Kidney (tissue), 14 donors: ENCODE results near the gene WASHC2A. TPM values are rescaled to one million over a fixed set of nuclear protein-coding genes. Genes with fewer than 3 reads are reported as not detected.
"Not testable (repeated sequence)": the region's sequence is repeated elsewhere in the genome, so short reads cannot be mapped to it uniquely, and the experiment has no call there.

Experiments
- DNase-seq, 5 donors: peaks; one replicate each; pipeline ENCODE4 v3.0.0-alpha.2; 2013 to 2020
- FAIRE-seq: peaks from 2 replicates; lab custom pipeline; 2012; peaks lifted over from hg19 to GRCh38; lab: Jason Lieb, UNC
- H3K27ac ChIP-seq, 2 donors: one replicate each; pipeline ENCODE4 v1.7.0; 2013; ENCODE audit warnings: low read depth in 2 of 2, low read length in 2 of 2, inconsistent platforms in 1 of 2
- H3K27me3 ChIP-seq: one replicate; pipeline ENCODE4 v1.7.1; 2013; ENCODE audit warnings: low read length, inconsistent platforms; ENCODE audit not compliant: control insufficient read depth, insufficient read depth
- H3K36me3 ChIP-seq, 3 donors: one replicate each; pipeline versions ENCODE4 v1.7.0 to v1.7.1; 2013; ENCODE audit warnings: low read length in 3 of 3, control low read depth in 1 of 3, inconsistent platforms in 1 of 3; ENCODE audit not compliant: insufficient read depth in 3 of 3, control insufficient read depth in 2 of 3
- H3K4me1 ChIP-seq, 3 donors: one replicate each; pipeline versions ENCODE4 v1.7.0 to v1.7.1; 2013; ENCODE audit warnings: low read length in 3 of 3, inconsistent platforms in 1 of 3, low read depth in 1 of 3; ENCODE audit not compliant: control insufficient read depth in 2 of 3, insufficient read depth in 2 of 3
- H3K4me3 ChIP-seq, 3 donors: one replicate each; pipeline versions ENCODE4 v1.7.0 to v1.8.1; 2013; ENCODE audit warnings: low read length in 3 of 3, control low read depth in 1 of 3, inconsistent platforms in 1 of 3
- H3K9ac ChIP-seq, 3 donors: one replicate each; pipeline versions ENCODE4 v1.7.0 to v1.7.1; 2013; ENCODE audit warnings: low read length in 3 of 3, control low read depth in 1 of 3, inconsistent platforms in 1 of 3
- H3K9me3 ChIP-seq, 3 donors: one replicate each; pipeline versions ENCODE4 v1.7.0 to v1.7.1; 2013; ENCODE audit warnings: low read length in 3 of 3, control low read depth in 1 of 3, inconsistent platforms in 1 of 3; ENCODE audit not compliant: control insufficient read depth in 2 of 3, insufficient read depth in 1 of 3
- intact Hi-C: fragments of 100-400 bp; cut with DNase I; formaldehyde crosslinking; loops from one replicate; pipeline ENCODE4 v1.11.1; 2022
- polyA plus RNA-seq: library from polyadenylated mRNA; stranded (reverse); fragments of 350-450 nt; fragmentation: Illumina TruSeq; extraction: RNeasy Lipid Tissue Mini Kit (QIAGEN cat#74804); gene quantifications from one replicate; pipeline ENCODE4 v1.2.3, GENCODE V29; 2014; ENCODE audit warnings: low read depth, low replicate concordance; ENCODE audit not compliant: insufficient read depth
- total RNA-seq: library from RNA; stranded (reverse); fragmentation: NEBNext Ultra II Directional; extraction: Animal tissue kit (Norgen Biotek cat#: 25700); gene quantifications from one replicate; pipeline ENCODE4 v1.2.1, GENCODE V29; 2021
- TF ChIP-seq, protein P1 (sequence below): IDR thresholded peaks from 3 replicates; pipeline ENCODE4 v1.5.1; 2012; ENCODE audit warnings: mild to moderate bottlenecking, moderate library complexity, borderline replicate concordance; ENCODE audit not compliant: insufficient read depth; ENCODE audit errors: extremely low read depth
- donor health status: control.
- donor health status: control.
- donor health status: control.
- donor health status: control.
- donor health status: control.
- donor health status: DM: yes; HTN: yes; CAD: no.
- donor health status: Normal renal cell carcinoma (clear cell type).

Gene WASHC2A
- total and polyA plus RNA-seq, 2 donors from 2014 or later, result 24.4 to 42.2 TPM

DNA sequence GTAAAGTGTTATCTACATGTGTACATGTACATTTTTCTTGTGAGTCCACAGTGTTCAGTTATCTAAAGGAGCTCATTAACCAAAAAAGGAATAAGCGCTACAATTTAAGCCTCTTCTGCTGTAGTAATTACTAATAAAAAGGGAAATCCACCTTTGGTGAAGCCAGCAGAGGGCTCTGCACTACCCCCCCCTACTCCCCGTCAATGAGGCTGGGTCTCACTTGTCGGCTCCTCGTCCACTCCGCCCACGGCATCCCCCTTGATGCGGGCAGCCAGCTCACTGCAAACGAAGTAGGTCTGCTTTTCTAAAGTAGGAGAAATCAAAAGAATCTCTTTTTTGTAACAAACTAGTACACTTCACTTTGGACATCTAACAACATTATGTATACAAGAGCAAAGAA lies 4.7 kb upstream of the WASHC2A start:
- TF ChIP-seq, protein P1, sequence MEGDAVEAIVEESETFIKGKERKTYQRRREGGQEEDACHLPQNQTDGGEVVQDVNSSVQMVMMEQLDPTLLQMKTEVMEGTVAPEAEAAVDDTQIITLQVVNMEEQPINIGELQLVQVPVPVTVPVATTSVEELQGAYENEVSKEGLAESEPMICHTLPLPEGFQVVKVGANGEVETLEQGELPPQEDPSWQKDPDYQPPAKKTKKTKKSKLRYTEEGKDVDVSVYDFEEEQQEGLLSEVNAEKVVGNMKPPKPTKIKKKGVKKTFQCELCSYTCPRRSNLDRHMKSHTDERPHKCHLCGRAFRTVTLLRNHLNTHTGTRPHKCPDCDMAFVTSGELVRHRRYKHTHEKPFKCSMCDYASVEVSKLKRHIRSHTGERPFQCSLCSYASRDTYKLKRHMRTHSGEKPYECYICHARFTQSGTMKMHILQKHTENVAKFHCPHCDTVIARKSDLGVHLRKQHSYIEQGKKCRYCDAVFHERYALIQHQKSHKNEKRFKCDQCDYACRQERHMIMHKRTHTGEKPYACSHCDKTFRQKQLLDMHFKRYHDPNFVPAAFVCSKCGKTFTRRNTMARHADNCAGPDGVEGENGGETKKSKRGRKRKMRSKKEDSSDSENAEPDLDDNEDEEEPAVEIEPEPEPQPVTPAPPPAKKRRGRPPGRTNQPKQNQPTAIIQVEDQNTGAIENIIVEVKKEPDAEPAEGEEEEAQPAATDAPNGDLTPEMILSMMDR, result no peak

DNA sequence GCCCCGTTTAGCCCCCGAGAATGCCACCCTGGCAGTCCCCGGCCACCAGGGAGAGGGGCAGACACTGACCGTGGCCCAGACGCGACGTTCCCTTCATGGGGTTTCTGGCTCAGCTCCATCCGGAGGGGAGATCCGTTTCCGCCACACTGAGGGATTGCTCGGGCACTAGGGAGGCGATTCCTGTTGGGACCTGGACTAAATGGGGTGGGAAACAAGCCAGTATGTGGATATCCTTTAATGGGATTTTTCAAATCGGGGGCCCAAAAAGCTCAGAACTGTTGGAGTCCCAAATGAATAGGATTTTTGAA lies 552 bp downstream of the WASHC2A start:
- FAIRE-seq, H3K4me1 ChIP-seq, H3K27ac ChIP-seq, H3K9me3 ChIP-seq, H3K27me3 ChIP-seq, intact Hi-C loops, H3K36me3 ChIP-seq: not testable (repeated sequence)
- peak overlapping the region in 1 of 3 donors; percentile 12 for H3K9ac ChIP-seq
- H3K4me3 ChIP-seq, result peak overlapping the region in 2 of 3 donors; percentile 34 to 52
- peak in 1 of 5 donors; percentile 47 for DNase-seq

More for the DNA sequence above, 4.7 kb upstream of the WASHC2A start:
- no peaks in the 10 kb centered on the region for H3K4me1 ChIP-seq
- no peaks in the 10 kb centered on the region for H3K36me3 ChIP-seq
- intact Hi-C loops, result no loop called here
- no peak for DNase-seq
- H3K9me3 ChIP-seq, result no peaks in the 10 kb centered on the region
- H3K4me3 ChIP-seq, result no peak overlapping the region
- no peak for FAIRE-seq
- no peaks in the 10 kb centered on the region for H3K27me3 ChIP-seq
- no peak overlapping the region for H3K27ac ChIP-seq
- no peak overlapping the region for H3K9ac ChIP-seq

- intact Hi-C loops, H3K4me3 ChIP-seq, H3K36me3 ChIP-seq, H3K9me3 ChIP-seq, H3K27me3 ChIP-seq, H3K9ac ChIP-seq, H3K4me1 ChIP-seq, DNase-seq, H3K27ac ChIP-seq, FAIRE-seq: not testable (repeated sequence)
These were observed 7.4 kb downstream of the WASHC2A start for GRCh38 chr10:50075139-50075538.

DNA sequence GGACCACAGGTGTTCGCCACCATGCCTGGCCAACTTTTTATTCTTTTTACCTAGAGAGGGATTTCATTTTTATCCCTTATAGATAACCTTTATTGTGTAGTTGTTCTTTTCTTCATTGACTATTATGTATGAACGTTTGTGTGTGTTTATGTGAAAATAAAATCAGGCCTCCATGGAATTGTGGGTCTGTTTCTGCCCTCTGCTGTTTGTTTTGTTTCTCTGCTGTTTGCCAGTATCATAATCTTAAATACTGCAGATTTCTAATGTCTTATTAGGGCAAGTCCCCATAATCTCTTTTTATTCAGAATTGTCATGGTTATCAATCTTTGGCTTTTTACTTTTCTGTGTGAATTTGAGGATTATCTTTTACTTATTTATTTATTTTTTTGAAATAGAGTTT lies 7.8 kb downstream of the WASHC2A start:
- H3K9ac ChIP-seq, FAIRE-seq, H3K27me3 ChIP-seq, H3K36me3 ChIP-seq, H3K4me1 ChIP-seq, H3K27ac ChIP-seq, H3K9me3 ChIP-seq, H3K4me3 ChIP-seq, intact Hi-C loops: not testable (repeated sequence)
- DNase-seq, result peak in 1 of 5 donors; percentile 4

- H3K4me1 ChIP-seq, H3K9ac ChIP-seq, H3K27ac ChIP-seq, H3K36me3 ChIP-seq, H3K27me3 ChIP-seq, H3K9me3 ChIP-seq, DNase-seq, H3K4me3 ChIP-seq, FAIRE-seq, intact Hi-C loops: not testable (repeated sequence)
These were observed 23.6 kb downstream of the WASHC2A start for GRCh38 chr10:50091304-50091703.

DNA sequence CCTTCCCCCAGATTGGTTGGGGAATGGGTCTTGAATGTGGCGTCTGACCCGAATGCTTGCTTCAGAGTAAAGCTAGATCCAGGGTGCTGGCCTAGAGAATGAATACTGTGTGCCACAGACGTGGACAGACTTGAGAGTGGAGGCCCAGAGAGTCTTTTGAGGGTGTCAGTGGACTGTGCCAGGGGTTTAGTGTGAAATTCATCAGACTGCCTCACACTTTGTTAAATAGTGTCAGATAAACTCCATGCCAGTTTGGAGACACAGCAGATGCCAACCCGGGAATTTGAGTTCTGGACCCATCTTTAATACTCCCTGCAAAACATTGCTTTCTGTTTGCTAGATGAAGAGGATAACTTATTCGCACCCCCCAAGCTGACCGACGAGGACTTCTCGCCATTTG lies 25.2 kb downstream of the WASHC2A start:
- H3K27me3 ChIP-seq, H3K9ac ChIP-seq, H3K9me3 ChIP-seq, FAIRE-seq, H3K4me1 ChIP-seq, H3K36me3 ChIP-seq, H3K4me3 ChIP-seq, intact Hi-C loops, DNase-seq, H3K27ac ChIP-seq: not testable (repeated sequence)

GRCh38 chr10:50094630-50095029 lies 26.9 kb downstream of the WASHC2A start:
- H3K9me3 ChIP-seq, H3K9ac ChIP-seq, H3K27ac ChIP-seq, intact Hi-C loops, FAIRE-seq, DNase-seq, H3K36me3 ChIP-seq, H3K4me1 ChIP-seq, H3K4me3 ChIP-seq, H3K27me3 ChIP-seq: not testable (repeated sequence)

DNA sequence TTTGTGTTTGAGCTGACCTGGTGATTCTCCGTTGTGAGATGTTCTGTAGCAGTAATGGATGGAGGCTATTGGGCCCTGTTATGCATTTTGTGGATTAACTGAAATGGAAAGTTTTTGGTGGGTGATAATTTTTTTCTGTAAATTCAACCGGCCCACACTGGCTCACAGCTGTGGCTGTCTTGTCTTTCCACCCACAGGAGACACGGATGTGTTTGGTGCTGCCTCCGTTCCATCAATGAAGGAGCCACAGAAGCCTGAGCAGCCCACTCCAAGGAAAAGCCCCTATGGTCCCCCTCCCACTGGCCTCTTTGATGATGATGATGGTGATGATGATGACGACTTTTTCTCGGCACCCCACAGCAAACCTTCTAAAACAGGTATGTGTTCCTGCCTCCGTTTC lies 27.6 kb downstream of the WASHC2A start:
- H3K27me3 ChIP-seq, intact Hi-C loops, H3K9me3 ChIP-seq, DNase-seq, H3K4me3 ChIP-seq, H3K36me3 ChIP-seq, FAIRE-seq, H3K27ac ChIP-seq, H3K4me1 ChIP-seq, H3K9ac ChIP-seq: not testable (repeated sequence)
